Kidney epithelial cell (primary cell): ENCODE data around the gene BCAT1. TPM values are rescaled to one million over a fixed set of nuclear protein-coding genes. Genes with fewer than 3 reads are reported as not detected.

Source experiments
- total RNA-seq: library from RNA; depleted of rRNA; stranded (reverse); fragments of >200 nt; gene quantifications from 2 replicates; pipeline ENCODE4 v1.2.3, GENCODE V29; 2015

The BCAT1 gene
- total RNA-seq, 1 donor from 2014 or later = 103 TPM

Other genes with a start within 250 kb of the BCAT1 start
- gene DNAI7, start 246.1 kb upstream of the BCAT1 start, total RNA-seq = 0.07 TPM in 1 of 2 replicates, not detected in the other
- gene ETFRF1, start 246.1 kb upstream of the BCAT1 start, total RNA-seq = 13.3 and 17.6 TPM in 2 replicates